ENCODE measurements around the gene SHOC2.

Gene SHOC2

DNA sequence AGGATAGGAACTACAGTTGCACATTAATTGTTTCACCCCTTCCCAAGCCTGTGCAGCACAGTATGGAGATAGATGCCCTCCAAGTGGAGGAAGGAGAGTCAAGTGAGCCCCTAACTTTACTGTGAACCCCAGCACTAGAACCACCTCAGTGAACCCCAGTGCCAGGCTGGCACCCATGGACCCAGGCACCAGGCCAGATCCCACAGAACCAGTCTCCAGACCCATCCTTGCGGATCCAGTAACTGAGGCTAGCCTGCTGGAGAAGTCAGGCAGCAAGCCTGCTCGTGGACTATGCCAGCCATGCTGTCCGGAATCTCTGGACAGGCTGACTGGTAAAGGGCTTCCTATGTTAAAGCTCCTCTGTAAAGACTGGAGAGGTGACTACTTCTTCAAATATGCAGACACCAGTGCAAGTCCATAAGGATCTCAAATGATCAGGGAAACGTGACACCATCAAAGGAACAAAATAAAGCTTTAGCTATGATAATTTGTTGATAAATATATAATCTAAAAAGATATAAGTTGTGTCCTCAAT, 27.7 kb downstream of the SHOC2 start:
- DNase-seq, result no peak

DNA sequence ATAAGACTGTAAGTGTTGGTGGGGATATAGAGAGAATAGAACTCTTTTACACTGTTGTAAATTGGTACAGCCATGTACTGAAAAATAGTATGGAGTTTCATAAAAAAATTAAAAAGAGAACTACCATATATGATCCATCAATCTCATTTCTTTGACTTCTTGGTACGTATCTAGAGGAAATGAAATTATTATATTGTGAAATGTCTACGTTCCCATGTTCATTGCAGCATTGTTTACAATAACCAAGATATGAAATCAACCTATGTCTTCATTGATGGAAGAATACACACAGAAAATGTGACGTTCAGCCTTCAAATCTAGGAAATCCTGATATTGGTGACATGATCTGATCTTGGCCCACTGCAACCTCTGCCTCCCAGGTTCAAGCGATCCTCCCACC, 32.0 kb downstream of the SHOC2 start:
- DNase-seq, result no peak

DNA sequence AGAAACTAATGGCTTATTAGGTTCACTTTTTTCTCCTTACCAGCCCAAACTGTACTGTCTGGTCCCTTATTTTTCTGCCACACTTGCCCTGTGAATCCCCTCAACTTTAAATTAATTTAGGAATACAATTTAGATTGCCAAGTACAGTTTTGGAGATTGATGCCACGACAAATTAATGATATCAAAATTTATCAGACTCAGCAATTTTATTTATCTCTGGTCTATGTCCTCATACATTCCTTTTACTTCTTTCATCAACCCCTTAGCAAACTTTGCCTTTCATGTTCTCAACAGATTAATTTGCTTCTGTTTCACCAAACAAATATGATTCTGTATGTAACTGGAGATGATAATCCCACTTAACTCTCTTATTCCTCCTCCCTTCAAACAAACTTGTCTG, 38.2 kb downstream of the SHOC2 start:
- no peak for DNase-seq

DNA sequence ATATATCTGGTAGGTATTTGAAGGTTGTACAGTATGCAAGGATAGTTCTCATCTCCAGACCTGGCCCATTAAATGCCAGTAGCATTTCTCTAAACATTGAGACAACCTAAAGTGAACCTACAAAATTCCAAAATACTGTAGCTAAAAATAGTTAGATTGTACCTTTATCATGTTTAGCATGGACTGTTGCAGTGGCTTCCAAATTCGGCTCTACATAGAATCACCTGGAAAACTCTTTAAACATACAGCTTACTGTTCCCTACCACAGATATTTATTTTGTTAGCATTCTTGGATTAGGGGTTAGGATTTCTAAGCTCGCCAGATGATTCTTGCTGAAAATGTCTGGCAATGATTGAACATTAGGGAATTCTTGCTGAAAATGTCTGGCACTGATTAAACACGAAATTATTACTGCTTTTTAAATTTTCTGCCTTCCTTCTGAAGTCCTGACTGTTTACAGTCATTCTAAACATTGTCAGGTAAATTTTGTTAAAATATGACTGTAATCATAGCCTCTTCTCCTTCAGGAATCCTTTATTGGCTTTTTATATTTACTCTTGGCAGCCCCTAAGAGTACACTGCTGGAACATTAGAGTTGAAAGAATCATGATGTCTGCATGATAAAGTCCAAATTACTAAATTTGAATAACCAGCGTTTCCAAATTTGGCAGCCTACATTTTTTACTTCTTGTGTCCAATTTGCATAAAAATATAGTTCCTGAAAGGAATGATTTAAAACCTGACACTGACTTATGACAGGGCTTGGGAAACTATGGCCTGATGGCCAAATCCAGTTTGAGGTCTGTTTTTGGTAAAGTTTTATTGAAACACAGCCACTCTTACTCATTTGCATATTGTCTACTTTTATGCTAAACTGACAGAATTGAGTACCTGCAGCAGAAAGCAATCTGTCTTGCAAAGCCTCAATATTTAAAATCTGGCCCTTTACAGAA, 40.3 kb downstream of the SHOC2 start:
- no peak for DNase-seq

DNA sequence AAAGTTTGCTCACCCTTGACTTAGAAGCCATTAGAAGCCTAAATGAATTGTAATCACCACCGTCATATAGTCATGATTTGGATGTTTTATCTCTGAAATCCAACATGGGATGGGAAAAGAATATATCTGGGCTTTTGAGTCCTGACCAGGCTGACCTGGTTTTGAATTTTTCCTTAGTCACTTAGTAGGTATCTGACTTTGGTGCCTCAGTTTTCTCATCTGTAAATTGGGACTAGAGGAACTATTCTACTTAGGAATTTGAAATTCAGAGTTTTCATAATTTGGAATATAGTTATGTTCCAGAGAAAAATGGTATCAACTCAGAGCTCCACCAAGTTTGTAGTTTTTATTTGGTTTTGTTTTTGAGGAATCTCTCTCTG, 40.9 kb downstream of the SHOC2 start:
- no peak for DNase-seq

DNA sequence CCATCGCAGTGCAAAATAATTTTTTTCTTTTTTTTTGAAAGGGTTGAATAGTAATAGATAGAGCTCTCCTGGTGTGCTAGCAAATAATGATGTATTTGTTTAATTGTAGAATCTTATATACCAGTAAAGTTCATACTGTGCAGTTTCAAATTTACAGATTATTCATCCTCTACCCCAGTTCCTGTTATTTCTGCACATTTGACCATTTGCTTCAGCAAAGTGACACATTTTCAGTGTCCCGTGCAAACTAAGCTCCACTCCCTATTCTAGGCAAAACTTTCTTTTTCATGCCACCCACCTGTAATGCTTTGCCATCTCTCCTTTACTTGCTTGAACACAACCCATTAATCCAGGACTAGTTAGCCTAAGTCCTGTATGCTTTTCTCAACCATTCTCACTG, 43.0 kb downstream of the SHOC2 start:
- DNase-seq, result no peak

DNA sequence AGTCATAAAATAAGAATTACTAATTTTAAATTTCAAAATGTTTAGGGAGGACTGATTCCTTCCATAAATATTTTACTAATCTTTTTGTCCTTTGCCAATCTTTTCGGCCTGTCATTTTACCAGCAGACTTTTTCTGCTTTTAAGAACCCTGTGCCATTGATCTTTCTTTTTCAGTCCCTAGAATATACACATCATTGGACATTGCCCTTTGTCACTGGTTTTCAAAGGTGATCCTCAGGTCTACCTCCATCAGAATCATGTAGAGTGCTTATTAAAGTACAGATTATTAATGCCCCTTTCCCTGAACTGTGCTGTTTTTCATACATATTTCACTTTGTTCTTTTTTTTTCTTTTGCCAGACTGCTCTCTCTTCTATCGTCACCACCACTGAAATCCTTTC, 43.8 kb downstream of the SHOC2 start:
- no peak for DNase-seq

DNA sequence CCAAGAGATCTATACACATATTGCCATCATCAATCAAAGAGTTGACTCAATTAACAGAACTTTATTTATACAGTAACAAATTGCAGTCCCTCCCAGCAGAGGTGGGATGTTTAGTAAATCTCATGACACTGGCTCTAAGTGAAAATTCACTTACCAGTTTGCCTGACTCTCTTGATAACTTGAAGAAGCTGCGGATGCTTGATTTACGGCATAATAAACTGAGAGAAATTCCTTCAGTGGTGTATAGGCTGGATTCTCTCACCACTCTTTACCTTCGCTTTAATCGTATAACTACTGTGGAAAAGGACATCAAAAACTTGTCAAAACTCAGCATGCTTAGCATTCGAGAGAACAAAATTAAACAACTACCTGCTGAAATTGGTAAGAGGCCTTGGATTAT, 45.3 kb downstream of the SHOC2 start:
- DNase-seq, result no peak

DNA sequence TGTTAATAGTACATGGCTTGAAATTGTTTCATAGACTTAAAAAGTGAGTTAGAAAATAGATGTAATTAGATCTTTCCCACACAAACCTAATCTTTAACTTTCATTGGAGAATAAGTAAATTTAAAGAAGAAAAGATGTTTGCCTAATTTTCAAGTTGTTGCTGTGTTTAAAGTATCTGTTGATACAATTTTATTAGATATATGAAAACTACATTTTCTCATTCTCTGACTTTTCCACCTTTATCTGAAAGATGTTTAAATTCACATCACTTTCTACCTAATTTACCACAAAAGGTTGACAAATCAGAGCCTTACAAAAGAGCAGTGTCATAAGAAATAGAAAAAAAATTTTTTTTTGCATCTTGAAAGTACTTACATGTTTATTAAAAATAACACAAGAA, 45.8 kb downstream of the SHOC2 start:
- no peak for DNase-seq

DNA sequence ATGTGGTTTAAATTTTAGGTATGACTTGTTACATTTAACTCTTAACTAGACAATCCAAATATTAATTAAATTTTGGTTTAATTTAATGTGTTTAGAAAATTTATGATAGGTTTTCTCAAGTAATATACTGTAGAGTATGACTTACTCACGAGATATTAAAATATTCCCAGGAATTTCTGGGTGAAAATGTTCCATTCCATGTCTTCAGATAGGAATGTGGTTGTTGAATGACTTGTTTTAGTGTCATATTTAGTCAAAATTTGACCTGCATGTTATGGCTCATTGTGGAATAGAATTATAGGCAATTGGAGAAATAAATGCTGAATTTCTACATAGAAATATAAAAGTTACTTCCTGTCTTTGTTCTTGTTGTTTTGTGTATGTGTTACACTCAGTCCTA, 46.7 kb downstream of the SHOC2 start:
- no peak for DNase-seq

DNA sequence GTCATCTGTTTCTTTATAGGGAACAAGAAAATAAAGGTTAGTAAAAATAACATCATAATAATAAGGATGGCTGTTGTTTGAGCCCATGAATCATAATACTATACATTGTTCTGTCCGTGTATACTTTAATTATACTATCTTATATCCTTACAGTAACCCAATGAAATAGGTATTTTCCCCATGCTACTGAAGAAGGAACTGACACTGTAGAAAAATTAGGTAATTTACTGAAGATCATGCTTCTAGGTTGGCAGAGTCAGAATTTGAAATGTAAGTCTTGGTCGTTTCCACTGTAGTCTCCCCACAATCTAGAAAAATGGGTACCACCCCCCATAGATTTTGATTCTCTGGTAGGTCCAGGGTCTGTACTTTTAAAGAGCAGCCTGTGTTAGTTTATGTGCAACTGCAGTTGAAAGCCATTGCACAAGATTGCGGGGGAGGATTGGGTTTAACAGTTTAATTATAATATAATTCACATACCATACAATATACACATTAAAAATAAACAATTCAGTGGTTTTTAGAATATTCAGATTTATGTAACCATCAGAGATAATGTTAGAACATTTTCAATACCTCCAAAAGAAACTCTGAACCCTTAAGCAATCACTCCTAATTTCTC, 47.7 kb downstream of the SHOC2 start:
- DNase-seq, result no peak

DNA sequence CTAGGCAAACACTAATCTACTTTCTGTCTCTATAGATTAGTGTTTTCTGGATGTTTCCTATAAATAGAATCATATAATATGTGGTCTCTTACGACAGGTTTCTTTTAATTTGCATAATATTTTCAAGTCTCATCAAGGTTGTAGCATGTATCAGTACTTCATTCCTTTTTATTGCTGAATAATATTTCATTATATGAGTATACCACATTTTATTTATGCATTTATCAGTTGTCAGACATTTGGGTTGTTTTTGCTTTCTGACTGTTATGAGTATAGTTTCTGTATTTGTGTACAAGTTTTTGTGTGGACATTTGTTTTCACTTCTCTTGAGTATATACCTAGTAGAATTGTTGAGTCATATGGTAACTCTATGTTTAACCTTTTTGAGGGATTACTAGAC, 48.2 kb downstream of the SHOC2 start:
- no peak for DNase-seq

DNA sequence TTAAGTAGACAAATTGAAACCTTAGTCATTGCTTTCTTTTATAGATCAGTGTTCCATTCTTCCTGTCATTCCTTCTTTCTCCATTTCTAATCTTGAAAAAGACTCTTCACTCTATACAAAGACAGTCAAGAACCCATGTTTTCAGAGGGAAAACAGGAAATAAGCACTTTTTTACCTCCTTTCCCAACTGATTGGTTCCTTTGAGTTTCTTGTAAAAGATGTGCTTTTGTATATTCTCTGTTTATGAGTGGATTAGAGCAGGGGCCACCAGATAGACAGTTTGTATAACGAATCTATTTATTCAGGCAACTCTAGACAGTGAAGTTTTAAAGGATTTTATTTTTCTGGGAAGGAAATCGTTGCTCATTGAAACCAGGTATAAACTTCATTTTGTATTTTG, 49.8 kb downstream of the SHOC2 start:
- no peak for DNase-seq

DNA sequence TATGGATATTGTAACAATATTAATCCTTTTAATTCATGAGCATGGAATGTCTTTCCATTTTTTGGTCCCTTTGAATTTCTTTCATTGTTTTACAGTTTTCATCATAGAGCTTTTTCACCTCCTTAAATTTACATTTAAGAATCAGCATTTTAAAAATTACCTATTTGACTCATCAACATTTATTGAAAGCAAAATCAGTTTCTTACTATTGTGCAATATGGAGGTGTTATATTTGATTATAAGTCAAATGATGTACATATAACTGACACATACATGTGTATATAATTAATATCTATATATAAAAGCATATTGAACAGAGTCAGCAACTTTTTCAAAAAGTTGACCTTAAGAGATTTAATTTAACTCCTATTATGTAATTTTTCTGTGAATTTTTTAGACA, 52.2 kb downstream of the SHOC2 start:
- no peak for DNase-seq

DNA sequence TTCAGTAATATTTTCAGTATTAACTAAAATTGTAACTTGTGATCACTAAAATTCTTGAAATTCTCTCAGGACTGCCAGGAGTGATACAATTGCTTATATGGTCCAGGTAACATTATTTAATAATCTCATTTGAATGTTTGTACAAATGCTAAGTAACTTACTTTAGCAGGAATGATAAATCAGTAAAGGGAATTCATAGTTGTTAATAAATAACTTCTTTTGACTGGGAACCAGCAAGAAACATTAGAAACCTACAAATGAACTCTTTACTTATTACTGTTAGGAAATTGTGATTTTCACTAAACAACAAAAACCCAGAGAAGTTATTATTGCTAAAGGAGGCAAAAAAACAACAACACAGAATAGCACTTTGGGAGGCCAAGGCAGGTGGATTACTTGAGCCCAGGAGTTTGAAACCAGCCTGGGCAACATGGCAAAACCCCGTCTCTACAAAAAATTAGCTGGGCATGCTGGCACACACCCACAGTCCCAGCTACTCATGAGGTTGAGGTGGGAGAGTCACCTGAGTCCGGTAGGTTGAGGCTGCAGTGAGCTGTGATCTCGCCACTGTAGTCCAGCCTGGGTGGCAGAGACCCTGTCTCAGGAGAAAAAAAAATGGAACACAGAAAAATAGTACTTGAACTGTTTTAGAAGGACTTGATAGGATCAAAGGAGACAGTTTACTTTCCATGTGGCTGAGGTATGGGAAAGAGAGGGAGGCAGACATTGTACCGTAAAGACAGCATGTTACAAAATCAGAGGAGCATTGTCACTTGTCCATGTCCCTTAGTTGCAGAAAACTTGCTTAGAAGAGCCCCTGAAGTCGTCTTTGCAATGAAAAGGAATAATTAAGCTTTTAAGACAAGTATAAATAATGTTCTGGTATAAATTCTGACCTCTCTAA, 53.1 kb downstream of the SHOC2 start:
- DNase-seq, result no peak

DNA sequence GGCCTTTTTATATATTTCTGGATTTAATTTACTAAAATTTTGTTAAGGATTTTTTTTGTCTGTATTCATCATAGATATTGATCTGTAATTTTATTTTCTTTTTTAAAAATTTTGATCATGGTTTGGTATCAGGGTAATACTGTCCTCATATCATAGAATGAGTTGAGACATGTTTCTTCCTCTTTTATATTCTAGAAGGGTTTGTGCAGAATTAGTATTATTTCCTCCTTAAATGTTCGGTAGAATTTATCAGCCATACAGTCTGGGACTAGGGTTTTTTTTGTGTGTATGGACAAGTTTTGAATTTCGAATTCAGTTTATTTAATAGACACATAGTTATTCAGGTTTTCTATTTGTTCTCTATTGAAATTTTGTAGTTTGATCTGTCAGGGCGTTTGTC, 54.0 kb downstream of the SHOC2 start:
- no peak for DNase-seq

DNA sequence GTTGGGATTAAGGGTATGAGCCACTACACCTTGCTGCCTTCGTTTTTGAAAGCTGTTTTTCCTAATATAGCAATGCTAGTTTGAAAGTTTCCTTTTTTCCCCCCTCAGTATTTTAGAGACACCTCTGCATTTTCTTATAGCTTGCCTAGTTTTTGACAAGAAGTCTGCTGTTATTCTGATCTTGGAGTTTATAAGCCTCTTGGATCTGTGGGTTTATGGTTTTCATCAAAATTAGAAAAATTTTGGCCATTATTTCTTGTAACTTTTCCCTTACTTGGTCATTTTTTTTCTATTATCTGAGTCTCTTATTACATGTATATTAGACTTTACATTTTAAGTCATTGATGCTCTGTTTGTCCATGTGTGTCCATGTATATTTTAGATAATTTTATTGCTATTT, 57.2 kb downstream of the SHOC2 start:
- no peak for DNase-seq

DNA sequence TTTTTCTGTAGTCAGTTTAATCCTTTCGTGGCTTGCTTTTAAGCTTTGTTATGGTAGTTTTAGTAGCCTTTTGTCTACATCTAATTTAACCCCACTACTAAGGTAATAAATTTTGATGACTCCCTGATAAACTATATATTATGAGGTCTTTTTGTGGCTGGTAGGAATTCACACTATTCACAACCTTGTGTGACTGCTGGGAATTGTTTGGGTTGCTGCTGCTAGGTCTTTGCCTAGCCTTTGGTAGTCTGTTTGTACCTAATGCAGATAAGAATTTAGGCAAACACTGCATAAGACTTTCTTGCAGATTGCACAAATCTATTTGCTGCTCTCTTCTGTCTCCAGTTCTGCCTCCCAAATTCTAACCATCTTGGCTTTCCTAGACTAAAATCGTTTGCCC, 58.3 kb downstream of the SHOC2 start:
- no peak for DNase-seq

DNA sequence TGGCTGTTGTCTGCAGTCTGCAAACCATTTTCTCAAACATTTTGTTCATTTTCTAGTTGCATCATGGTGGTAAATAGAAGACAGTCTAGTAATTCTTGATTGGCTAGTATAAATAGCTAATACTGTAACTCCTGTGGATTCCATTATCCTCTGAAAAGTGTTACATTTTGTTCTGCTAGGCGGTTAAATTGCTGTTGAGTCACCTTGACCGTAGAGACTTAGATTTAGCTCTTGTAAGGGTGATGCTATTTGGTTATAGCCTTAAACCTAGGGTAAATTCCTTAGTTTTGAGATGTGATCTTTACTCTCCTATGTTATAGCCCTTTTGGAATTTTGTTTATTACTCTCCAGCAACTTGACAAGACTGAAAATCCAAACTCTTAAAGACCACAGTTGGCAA, 58.8 kb downstream of the SHOC2 start:
- no peak for DNase-seq

DNA sequence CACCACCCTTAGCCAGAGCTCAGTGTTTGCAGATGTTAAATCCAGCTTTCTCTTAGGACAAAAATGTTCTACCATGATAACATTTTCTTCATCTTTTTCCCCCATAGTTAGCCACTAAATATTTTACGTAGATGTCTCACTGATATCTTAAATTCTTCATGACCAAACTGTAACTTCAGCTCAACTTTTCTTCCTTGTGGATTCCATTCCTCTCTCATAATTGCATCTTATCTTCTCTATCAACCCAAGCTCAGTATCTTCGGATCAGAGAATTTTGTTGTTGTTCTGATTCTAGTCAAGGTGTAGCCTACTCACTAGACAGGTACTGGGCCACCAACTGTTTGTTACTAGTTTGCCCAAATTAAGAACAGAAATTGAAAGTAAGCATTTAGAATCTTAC, 60.2 kb downstream of the SHOC2 start:
- no peak for DNase-seq

DNA sequence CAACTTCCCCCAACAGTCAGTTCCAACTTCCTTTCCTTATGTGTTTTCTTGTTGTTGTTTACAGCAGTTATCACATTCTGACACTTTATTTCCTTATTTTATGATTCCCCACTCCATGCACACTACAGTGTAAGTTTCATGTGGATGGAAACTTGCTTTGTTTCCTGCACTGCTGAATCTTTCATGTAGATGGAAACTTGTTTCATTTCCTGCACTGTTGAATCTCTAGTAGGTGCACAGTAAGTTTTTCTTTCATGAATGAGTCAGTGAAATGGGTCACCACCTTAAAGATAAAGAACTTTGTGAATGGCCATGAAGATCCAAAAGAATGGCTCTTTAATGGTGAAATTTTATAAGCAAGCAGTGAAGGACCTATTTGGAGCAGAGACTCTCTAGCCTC, 61.4 kb downstream of the SHOC2 start:
- no peak for DNase-seq

DNA sequence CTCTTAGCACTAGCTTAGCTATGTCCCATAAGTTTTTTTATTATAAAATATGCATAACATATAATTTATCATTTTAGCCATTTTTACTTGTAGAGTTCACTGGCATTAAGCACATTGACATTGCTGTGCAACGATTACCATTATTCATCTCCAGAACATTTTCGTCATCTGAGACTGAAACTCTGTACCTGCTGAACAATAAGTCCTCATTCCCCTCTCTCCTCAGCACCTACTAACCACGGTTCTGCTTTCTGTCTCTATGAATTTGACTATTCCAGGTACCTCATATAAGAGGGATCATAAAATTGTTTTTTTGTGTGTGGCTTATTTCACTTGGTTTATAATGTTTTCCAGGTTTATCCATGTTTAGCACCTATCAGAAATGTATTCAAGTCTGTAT, 64.1 kb downstream of the SHOC2 start:
- no peak for DNase-seq

DNA sequence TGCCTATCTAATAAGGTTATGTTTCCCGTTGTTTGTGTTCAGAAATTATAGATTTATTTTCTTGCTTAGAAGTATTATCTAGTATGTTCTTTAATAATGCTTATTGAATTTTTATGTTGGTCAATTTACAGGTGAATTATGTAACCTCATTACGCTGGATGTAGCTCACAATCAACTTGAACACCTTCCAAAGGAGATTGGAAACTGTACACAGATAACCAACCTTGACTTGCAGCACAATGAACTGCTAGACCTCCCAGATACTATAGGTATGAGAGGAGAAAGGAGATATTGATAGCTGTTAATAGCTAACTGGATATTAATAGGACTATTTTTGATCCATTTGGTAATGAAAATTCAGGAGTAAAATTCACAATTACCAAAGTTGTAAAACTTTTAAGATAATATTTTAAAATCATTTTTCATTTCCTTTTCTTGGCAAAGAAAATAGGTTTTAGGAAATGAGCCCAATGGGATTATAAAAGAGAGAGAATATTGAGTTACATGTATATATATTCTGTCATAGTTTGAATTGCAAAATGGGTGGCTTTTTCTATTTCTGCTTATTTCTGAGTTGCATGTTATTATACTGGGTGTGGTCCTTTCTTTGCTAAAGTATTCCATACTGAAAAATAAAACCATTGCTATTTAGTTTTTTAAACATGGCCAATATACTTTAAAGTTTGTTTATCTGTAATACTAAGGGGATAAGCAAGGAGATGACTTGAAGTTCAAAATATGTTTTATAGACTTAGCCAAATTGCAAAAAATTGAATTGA, 66.3 kb downstream of the SHOC2 start:
- no peak for DNase-seq
